Ishikawa (cell line): ENCODE results near the gene SST.

Source experiments
- CEBPB ChIP-seq: IDR thresholded peaks from 2 replicates; pipeline ENCODE4 v1.6.1; 2012
- CREB1 ChIP-seq: IDR thresholded peaks from 2 replicates; pipeline ENCODE4 v1.6.1; 2012; ENCODE audit warnings: low read depth
- EGR1 ChIP-seq: IDR thresholded peaks from 2 replicates; pipeline ENCODE4 v1.6.1; 2012
- EP300 ChIP-seq: IDR thresholded peaks from 2 replicates; pipeline ENCODE4 v1.6.1; 2012; ENCODE audit warnings: borderline replicate concordance
- FOXM1 ChIP-seq: IDR thresholded peaks from 2 replicates; pipeline ENCODE4 v1.6.1; 2012; ENCODE audit warnings: low read depth, borderline replicate concordance
- MAX ChIP-seq: IDR thresholded peaks from 2 replicates; pipeline ENCODE4 v1.6.1; 2012
- NFIC ChIP-seq: IDR thresholded peaks from 2 replicates; pipeline ENCODE4 v1.6.1; 2012
- RAD21 ChIP-seq: IDR thresholded peaks from 2 replicates; pipeline ENCODE4 v1.6.1; 2012; ENCODE audit warnings: low read depth
- TAF1 ChIP-seq: IDR thresholded peaks from 2 replicates; pipeline ENCODE4 v1.6.1; 2012; ENCODE audit warnings: low read depth, mild to moderate bottlenecking
- TCF12 ChIP-seq: IDR thresholded peaks from 2 replicates; pipeline ENCODE4 v1.6.1; 2012; ENCODE audit warnings: low read depth
- TEAD4 ChIP-seq: IDR thresholded peaks from 2 replicates; pipeline ENCODE4 v1.6.1; 2012
- USF1 ChIP-seq: IDR thresholded peaks from 2 replicates; pipeline ENCODE4 v1.6.1; 2012
- YY1 ChIP-seq: IDR thresholded peaks from 2 replicates; pipeline ENCODE4 v1.6.1; 2012; ENCODE audit warnings: low read depth
- ZBTB7A ChIP-seq: IDR thresholded peaks from 2 replicates; pipeline ENCODE4 v1.6.1; 2012; ENCODE audit warnings: low read depth
- TF ChIP-seq, protein P1 (sequence below): IDR thresholded peaks from 2 replicates; pipeline ENCODE4 v1.6.1; 2012; ENCODE audit warnings: low read depth, mild to moderate bottlenecking

SST gene

DNA sequence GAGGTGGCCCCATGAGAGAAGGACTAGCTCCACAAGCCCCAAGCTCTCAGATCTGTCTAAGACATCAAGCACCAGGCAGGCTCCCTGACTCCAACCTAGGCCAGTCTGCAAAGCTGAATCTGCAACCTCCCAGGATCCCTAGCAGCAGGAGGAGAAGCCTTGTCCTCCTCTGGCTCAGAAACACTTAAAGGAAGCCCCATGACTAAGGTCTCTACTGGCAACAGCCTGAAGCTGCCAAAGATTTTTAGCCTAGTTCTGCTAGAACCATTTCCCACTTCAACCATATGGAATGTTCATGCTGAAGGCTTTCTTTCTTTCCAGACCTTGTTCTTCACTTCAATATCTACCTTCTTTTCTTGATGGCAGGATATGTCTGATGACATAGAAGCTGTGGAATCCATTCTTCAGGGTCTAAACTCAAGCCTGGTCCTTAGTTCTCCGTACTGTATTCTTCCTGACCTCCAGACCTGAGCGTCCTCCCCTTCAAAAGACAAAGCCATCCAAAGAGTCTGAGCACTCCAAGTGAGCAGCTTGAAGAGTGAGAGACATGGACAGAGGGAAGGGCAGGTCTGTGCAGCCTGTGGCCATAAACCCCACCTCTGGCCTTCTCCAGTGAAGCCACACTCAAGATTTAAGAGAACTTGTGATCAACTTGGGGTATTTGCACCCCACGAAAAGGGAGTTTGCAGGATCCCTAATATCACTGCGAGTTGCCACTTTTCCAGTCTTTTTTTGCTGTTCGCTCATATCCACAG is 23.1 kb downstream of the SST start:
- TF ChIP-seq CREB1, result no peak
- TF ChIP-seq, protein P1, sequence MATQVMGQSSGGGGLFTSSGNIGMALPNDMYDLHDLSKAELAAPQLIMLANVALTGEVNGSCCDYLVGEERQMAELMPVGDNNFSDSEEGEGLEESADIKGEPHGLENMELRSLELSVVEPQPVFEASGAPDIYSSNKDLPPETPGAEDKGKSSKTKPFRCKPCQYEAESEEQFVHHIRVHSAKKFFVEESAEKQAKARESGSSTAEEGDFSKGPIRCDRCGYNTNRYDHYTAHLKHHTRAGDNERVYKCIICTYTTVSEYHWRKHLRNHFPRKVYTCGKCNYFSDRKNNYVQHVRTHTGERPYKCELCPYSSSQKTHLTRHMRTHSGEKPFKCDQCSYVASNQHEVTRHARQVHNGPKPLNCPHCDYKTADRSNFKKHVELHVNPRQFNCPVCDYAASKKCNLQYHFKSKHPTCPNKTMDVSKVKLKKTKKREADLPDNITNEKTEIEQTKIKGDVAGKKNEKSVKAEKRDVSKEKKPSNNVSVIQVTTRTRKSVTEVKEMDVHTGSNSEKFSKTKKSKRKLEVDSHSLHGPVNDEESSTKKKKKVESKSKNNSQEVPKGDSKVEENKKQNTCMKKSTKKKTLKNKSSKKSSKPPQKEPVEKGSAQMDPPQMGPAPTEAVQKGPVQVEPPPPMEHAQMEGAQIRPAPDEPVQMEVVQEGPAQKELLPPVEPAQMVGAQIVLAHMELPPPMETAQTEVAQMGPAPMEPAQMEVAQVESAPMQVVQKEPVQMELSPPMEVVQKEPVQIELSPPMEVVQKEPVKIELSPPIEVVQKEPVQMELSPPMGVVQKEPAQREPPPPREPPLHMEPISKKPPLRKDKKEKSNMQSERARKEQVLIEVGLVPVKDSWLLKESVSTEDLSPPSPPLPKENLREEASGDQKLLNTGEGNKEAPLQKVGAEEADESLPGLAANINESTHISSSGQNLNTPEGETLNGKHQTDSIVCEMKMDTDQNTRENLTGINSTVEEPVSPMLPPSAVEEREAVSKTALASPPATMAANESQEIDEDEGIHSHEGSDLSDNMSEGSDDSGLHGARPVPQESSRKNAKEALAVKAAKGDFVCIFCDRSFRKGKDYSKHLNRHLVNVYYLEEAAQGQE, result no peak
- no peak for TF ChIP-seq MAX
- TF ChIP-seq CEBPB, result no peak
- TF ChIP-seq EP300, result no peak
- TF ChIP-seq TCF12, result no peak
- no peak for TF ChIP-seq EGR1
- no peak for TF ChIP-seq USF1
- TF ChIP-seq NFIC, result no peak
- no peak for TF ChIP-seq FOXM1
- no peak for TF ChIP-seq YY1
- no peak for TF ChIP-seq TAF1
- no peak for TF ChIP-seq TEAD4
- no peak for TF ChIP-seq ZBTB7A
- no peak for TF ChIP-seq RAD21

- TF ChIP-seq YY1 (no peak), FOXM1 (no peak), EP300 (no peak), CEBPB (no peak)
Measured at GRCh38 chr3:187642861-187643260, 27.3 kb downstream of the SST start.

- no peak for TF ChIP-seq TCF12
- TF ChIP-seq, protein P1, result no peak
- TF ChIP-seq RAD21, result no peak
- no peak for TF ChIP-seq NFIC
- TF ChIP-seq USF1, result no peak
- TF ChIP-seq TAF1, result no peak
- TF ChIP-seq ZBTB7A, result no peak
- TF ChIP-seq MAX, result no peak
- TF ChIP-seq TEAD4, result no peak
- no peak for TF ChIP-seq EP300
- TF ChIP-seq YY1, result no peak
- no peak for TF ChIP-seq FOXM1
- TF ChIP-seq CREB1, result no peak
Measured at GRCh38 chr3:187641320-187642016, 28.7 kb downstream of the SST start.

- no peak for TF ChIP-seq RAD21
- TF ChIP-seq MAX, result no peak
- no peak for TF ChIP-seq FOXM1
- TF ChIP-seq, protein P1, result no peak
- TF ChIP-seq TEAD4, result no peak
- TF ChIP-seq ZBTB7A, result no peak
- TF ChIP-seq USF1, result no peak
- no peak for TF ChIP-seq CEBPB
- TF ChIP-seq TCF12, result no peak
- no peak for TF ChIP-seq EGR1
Measured at GRCh38 chr3:187640569-187641059, 29.6 kb downstream of the SST start.
